Measurements from ENCODE around the gene FAH. TPM values are rescaled to one million over a fixed set of nuclear protein-coding genes. Genes with fewer than 3 reads are reported as not detected.
"Not testable (repeated sequence)": the region's sequence is repeated elsewhere in the genome, so short reads cannot be mapped to it uniquely, and the experiment has no call there.

FAH gene
- total RNA-seq, 3 donors from 2014 or later, result 19.1 to 21.9 (median 20.0) TPM

GRCh38 chr15:80155001-80155377 lies 2.2 kb downstream of the FAH start:
- Histone ChIP-seq H3K36me3 (ENCODE audit: low read depth) (no peaks in the 10 kb centered on the region), H3K4me3 (no peak overlapping the region), H3K4me1 (ENCODE audit: low read depth) (peaks cover 10% of the 10 kb centered on the region), H3K9me3 (no peaks in the 10 kb centered on the region)
- intact Hi-C loops (cut with DNase I, micrococcal nuclease), result no loop called here
- ATAC-seq (no peak), DNase-seq (no peak)
- TF ChIP-seq, protein P1, sequence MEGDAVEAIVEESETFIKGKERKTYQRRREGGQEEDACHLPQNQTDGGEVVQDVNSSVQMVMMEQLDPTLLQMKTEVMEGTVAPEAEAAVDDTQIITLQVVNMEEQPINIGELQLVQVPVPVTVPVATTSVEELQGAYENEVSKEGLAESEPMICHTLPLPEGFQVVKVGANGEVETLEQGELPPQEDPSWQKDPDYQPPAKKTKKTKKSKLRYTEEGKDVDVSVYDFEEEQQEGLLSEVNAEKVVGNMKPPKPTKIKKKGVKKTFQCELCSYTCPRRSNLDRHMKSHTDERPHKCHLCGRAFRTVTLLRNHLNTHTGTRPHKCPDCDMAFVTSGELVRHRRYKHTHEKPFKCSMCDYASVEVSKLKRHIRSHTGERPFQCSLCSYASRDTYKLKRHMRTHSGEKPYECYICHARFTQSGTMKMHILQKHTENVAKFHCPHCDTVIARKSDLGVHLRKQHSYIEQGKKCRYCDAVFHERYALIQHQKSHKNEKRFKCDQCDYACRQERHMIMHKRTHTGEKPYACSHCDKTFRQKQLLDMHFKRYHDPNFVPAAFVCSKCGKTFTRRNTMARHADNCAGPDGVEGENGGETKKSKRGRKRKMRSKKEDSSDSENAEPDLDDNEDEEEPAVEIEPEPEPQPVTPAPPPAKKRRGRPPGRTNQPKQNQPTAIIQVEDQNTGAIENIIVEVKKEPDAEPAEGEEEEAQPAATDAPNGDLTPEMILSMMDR (IDR thresholded peaks at IDR 0.05), result no peak

DNA sequence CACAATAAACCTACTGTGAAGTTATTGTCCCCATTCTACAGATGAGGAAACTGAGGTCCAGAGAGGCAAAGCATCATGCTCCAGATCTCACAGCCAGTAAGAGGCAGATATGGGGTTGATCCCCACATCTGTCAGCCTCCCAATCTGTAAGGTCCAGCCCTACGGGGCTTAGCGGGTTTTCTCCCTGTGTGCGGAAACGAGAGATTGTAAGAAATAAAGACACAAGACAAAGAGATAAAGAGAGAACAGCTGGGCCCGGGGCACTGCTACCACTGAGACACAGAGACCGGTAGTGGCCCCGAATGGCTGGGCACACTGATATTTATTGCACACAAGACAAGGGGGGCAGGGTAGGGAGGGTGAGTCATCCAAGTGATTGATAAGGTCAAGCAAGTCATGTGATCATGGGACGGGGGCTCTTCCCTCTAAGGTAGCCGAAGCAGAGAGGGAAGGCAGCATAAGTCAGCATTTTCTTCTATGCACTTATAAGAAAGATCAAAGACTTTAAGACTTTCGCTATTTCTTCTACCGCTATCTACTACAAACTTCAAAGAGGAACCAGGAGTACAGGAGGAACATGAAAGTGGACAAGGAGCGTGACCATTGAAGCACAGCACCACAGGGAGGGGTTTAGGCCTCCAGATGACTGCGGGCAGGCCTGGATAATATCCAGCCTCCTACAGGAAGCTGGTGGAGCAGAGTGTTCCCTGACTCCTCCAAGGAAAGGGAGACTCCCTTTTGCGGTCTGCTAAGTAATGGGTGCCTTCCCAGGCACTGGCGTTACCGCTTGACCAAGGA lies 2.8 kb downstream of the FAH start:
- DNase-seq; H3K4me3 ChIP-seq; intact Hi-C loops (cut with DNase I, micrococcal nuclease); H3K9me3 ChIP-seq; ATAC-seq; H3K4me1 ChIP-seq (ENCODE audit: low read depth); H3K36me3 ChIP-seq (ENCODE audit: low read depth): not testable (repeated sequence)

DNA sequence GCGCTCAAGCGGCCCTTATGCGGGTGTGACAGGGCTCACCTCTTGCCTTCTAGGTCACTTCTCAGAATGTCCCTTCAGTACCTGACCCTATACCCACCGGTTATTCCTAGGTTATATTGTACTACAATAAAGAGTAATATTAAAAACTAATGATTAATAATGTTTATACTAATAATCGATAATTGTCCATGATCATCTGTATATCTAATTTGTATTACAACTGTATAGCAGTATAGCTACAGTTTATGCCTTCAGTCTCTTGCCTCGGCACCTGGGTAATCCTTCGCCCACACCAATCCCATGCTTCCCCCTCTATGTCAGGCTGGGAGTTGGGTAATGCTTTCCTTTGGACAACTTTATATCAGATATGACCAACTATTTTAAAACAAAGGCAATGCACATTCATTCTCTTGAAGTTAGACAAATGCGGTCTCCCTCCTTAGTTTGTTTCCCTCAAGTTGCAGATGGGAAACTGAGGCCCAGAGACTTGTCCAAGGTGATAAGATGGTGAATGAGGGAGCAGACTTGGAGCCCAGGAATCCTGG lies 3.4 kb downstream of the FAH start:
- H3K9me3 ChIP-seq, result no peaks in the 10 kb centered on the region
- intact Hi-C loops (cut with DNase I, micrococcal nuclease), result no loop called here
- DNase-seq, result no peak
- no peaks in the 10 kb centered on the region for H3K36me3 ChIP-seq (ENCODE audit: low read depth)
- peaks cover 10% of the 10 kb centered on the region for H3K4me1 ChIP-seq (ENCODE audit: low read depth)
- H3K4me3 ChIP-seq, result no peak overlapping the region
- no peak for ATAC-seq
- TF ChIP-seq, protein P1 (IDR thresholded peaks at IDR 0.05), result no peak

DNA sequence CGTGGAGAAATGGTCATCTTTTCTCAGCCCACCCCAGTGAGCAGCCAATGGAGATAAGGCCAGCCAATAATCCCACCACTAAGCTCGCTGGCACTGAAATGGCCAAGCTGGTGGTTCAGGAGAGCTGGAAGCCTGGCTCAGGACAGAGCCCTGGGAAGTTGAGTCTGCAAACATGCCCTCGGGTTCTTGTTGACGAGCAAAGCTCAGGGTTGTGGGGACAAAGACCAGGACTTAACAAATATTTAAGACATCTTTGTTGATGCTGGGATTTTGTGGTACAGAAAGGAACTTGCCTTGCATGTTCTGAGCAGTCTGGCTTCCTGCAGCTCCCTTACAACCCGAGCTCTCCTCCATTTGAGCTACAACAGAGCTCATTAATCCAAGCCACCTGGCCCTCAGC lies 4.4 kb downstream of the FAH start:
- intact Hi-C loops (cut with DNase I, micrococcal nuclease), result no loop called here

GRCh38 chr15:80159301-80159700 lies 6.5 kb downstream of the FAH start:
- TF ChIP-seq, protein P1 (IDR thresholded peaks at IDR 0.05), result no peak
- ATAC-seq (no peak), DNase-seq (no peak)
- Histone ChIP-seq H3K36me3 (ENCODE audit: low read depth) (no peaks in the 10 kb centered on the region), H3K4me1 (ENCODE audit: low read depth) (no peaks in the 10 kb centered on the region), H3K9me3 (no peaks in the 10 kb centered on the region), H3K4me3 (no peak overlapping the region)
- intact Hi-C loops (cut with DNase I, micrococcal nuclease), result no loop called here

More for the DNA sequence above, 4.4 kb downstream of the FAH start:
- ATAC-seq, result no peak
- Histone ChIP-seq H3K36me3 (ENCODE audit: low read depth) (no peaks in the 10 kb centered on the region), H3K9me3 (no peaks in the 10 kb centered on the region), H3K4me3 (no peak overlapping the region), H3K4me1 (ENCODE audit: low read depth) (peaks cover 10% of the 10 kb centered on the region)
- DNase-seq, result no peak
- TF ChIP-seq, protein P1 (IDR thresholded peaks at IDR 0.05), result no peak

DNA sequence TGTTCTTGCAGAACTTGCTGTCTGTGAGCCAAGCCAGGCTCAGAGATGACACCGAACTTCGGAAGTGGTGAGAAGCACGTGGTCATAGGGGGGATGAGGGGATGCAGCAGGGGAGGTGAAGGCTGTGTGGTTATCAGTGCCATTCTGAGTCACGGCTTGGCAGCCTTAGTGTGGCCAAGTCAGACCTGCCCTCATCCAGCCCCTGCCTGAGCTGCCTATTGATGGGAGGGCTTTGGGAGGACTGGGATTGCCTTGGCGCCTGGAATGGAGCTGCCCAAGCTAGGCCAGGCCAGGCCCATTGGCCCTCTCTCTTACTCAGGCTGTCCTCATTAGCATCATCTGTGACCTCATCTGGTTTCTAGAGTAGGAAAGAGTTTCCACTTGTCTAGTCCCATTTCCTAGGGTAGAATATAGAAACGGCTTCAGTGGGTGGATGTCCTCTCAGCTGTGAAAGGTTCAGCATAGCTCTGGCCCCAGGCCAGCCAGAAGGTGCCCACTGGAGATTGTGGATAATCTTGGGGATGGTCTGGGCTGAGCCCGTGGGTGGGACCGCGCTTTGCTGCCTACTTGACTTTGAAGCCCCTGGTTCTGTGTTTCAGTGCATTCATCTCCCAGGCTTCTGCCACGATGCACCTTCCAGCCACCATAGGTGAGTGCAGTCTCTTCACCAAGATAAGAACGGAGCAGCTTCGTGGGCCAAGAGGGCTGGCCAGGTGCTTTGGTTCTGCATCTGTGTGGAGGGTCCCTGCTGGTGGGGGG lies 7.2 kb downstream of the FAH start:
- ATAC-seq (peak; percentile 23), DNase-seq (no peak)
- TF ChIP-seq, protein P1 (IDR thresholded peaks at IDR 0.05), result no peak
- H3K36me3 ChIP-seq (ENCODE audit: low read depth), result no peaks in the 10 kb centered on the region
- H3K9me3 ChIP-seq, result no peaks in the 10 kb centered on the region
- H3K4me3 ChIP-seq, result no peak overlapping the region
- intact Hi-C loops (cut with DNase I, micrococcal nuclease), result no loop called here
- no peaks in the 10 kb centered on the region for H3K4me1 ChIP-seq (ENCODE audit: low read depth)

Measured in mucosa of descending colon (tissue), 3 donors.